Activated T-cell treated with anti-CD3 and anti-CD28 coated beads, Interleukin-2, amount 50 U/mL, for 48 hours (primary cell): ENCODE measurements around the gene LHCGR.

Experiments
- DNase-seq, 2 experiments: peaks; one replicate each; pipeline ENCODE4 v3.0.0-alpha.2; 2020

LHCGR gene

GRCh38 chr2:48755473-48755872 lies at the start of gene LHCGR:
Gene LHCGR (minus strand): TSS chr2:48755724. CDS start chr2:48755671, 53 bp downstream.
- DNase-seq: no peak

- no peak for DNase-seq
These were observed 44.1 kb upstream of the LHCGR start for GRCh38 chr2:48799601-48800000.

GRCh38 chr2:48795065-48795464 lies 39.5 kb upstream of the LHCGR start:
- no peak for DNase-seq

GRCh38 chr2:48793671-48794070 lies 38.1 kb upstream of the LHCGR start:
- DNase-seq: no peak

- no peak for DNase-seq
These were observed 36.5 kb upstream of the LHCGR start for GRCh38 chr2:48792030-48792429.

GRCh38 chr2:48790407-48791170 lies 35.1 kb upstream of the LHCGR start:
- no peak for DNase-seq

GRCh38 chr2:48787580-48787979 lies 32.1 kb upstream of the LHCGR start:
- no peak for DNase-seq

GRCh38 chr2:48781366-48781765 lies 25.8 kb upstream of the LHCGR start:
- DNase-seq: no peak

GRCh38 chr2:48779019-48779716 lies 23.6 kb upstream of the LHCGR start:
- no peak for DNase-seq

- no peak for DNase-seq
These were observed 18.7 kb upstream of the LHCGR start for GRCh38 chr2:48774251-48774650.

GRCh38 chr2:48771241-48772014 lies 15.9 kb upstream of the LHCGR start:
- no peak for DNase-seq

- no peak for DNase-seq
These were observed 14.7 kb upstream of the LHCGR start for GRCh38 chr2:48770181-48770580.

GRCh38 chr2:48768669-48769068 lies 13.1 kb upstream of the LHCGR start:
- no peak for DNase-seq

GRCh38 chr2:48767330-48767729 lies 11.8 kb upstream of the LHCGR start:
- no peak for DNase-seq

- no peak for DNase-seq
These were observed 5.3 kb upstream of the LHCGR start for GRCh38 chr2:48760826-48761225.

- no peak for DNase-seq
These were observed 4.2 kb upstream of the LHCGR start for GRCh38 chr2:48759682-48760081.

- no peak for DNase-seq
These were observed 765 bp upstream of the LHCGR start for GRCh38 chr2:48756289-48756688.

GRCh38 chr2:48754874-48755273 lies 650 bp downstream of the LHCGR start:
- DNase-seq: no peak

GRCh38 chr2:48753228-48753627 lies 2.3 kb downstream of the LHCGR start:
- no peak for DNase-seq

GRCh38 chr2:48750128-48750739 lies 5.3 kb downstream of the LHCGR start:
- DNase-seq: no peak

GRCh38 chr2:48749291-48750127 lies 6.0 kb downstream of the LHCGR start:
- DNase-seq: no peak

GRCh38 chr2:48747319-48747718 lies 8.2 kb downstream of the LHCGR start:
- DNase-seq: no peak
